Measurements from ENCODE around the gene ARID5B. TPM values are rescaled to one million over a fixed set of nuclear protein-coding genes. Genes with fewer than 3 reads are reported as not detected.
A peak's percentile ranks its signal among the peaks of the same experiment; 100 is the strongest.

The ARID5B gene
- total RNA-seq, 1 experiment from 2014 or later: 15.7 TPM

GRCh38 chr10:62098278-62099121 lies 197.0 kb downstream of the ARID5B start:
- no peak for DNase-seq (ENCODE audit: low read depth)

- DNase-seq (ENCODE audit: low read depth): no peak
These were observed 197.8 kb downstream of the ARID5B start for GRCh38 chr10:62099299-62099698.

- DNase-seq (ENCODE audit: low read depth): no peak
These were observed 202.4 kb downstream of the ARID5B start for GRCh38 chr10:62103857-62104256.

- no peak for DNase-seq (ENCODE audit: low read depth)
These were observed 205.5 kb downstream of the ARID5B start for GRCh38 chr10:62106929-62107519.

- DNase-seq (ENCODE audit: low read depth): no peak
These were observed 207.5 kb downstream of the ARID5B start for GRCh38 chr10:62108759-62109586.

GRCh38 chr10:62109587-62110293 lies 208.2 kb downstream of the ARID5B start:
- no peak for DNase-seq (ENCODE audit: low read depth)

- peak; percentile 42 for DNase-seq (ENCODE audit: low read depth)
These were observed 210.8 kb downstream of the ARID5B start for GRCh38 chr10:62112300-62112699.

GRCh38 chr10:62112963-62113362 lies 211.5 kb downstream of the ARID5B start:
- DNase-seq (ENCODE audit: low read depth): no peak

GRCh38 chr10:62113680-62114079 lies 212.2 kb downstream of the ARID5B start:
- no peak for DNase-seq (ENCODE audit: low read depth)

- DNase-seq (ENCODE audit: low read depth): no peak
These were observed 213.8 kb downstream of the ARID5B start for GRCh38 chr10:62115321-62115720.

- DNase-seq (ENCODE audit: low read depth): no peak
These were observed 214.3 kb downstream of the ARID5B start for GRCh38 chr10:62115842-62116241.

GRCh38 chr10:62116896-62117295 lies 215.4 kb downstream of the ARID5B start:
- DNase-seq (ENCODE audit: low read depth): no peak

GRCh38 chr10:62121187-62121530 lies 219.7 kb downstream of the ARID5B start:
- no peak for DNase-seq (ENCODE audit: low read depth)

- no peak for DNase-seq (ENCODE audit: low read depth)
These were observed 226.5 kb downstream of the ARID5B start for GRCh38 chr10:62127975-62128374.

- DNase-seq (ENCODE audit: low read depth): peak; percentile 82
These were observed 229.4 kb downstream of the ARID5B start for GRCh38 chr10:62130948-62131347.

- no peak for DNase-seq (ENCODE audit: low read depth)
These were observed 230.2 kb downstream of the ARID5B start for GRCh38 chr10:62131724-62132123.

GRCh38 chr10:62133618-62134017 lies 232.1 kb downstream of the ARID5B start:
- DNase-seq (ENCODE audit: low read depth): no peak

GRCh38 chr10:62136931-62137330 lies 235.4 kb downstream of the ARID5B start:
- DNase-seq (ENCODE audit: low read depth): no peak
